AG10803 (cell line): ENCODE results near the gene ATG7.

Source experiments
- DNase-seq: peaks from one replicate; pipeline ENCODE4 v3.0.0; 2010; ENCODE audit warnings: low read depth
- H3K4me3 ChIP-seq: 2 replicates; pipeline ENCODE4 v1.5.1; 2011; ENCODE audit warnings: mild to moderate bottlenecking, low read length, control low read depth
- TF ChIP-seq, protein P1 (sequence below): conservative IDR thresholded peaks from 2 replicates; pipeline ENCODE4 v1.5.1; 2011; ENCODE audit warnings: mild to moderate bottlenecking, low read length, control low read depth, inconsistent platforms

Gene ATG7

DNA sequence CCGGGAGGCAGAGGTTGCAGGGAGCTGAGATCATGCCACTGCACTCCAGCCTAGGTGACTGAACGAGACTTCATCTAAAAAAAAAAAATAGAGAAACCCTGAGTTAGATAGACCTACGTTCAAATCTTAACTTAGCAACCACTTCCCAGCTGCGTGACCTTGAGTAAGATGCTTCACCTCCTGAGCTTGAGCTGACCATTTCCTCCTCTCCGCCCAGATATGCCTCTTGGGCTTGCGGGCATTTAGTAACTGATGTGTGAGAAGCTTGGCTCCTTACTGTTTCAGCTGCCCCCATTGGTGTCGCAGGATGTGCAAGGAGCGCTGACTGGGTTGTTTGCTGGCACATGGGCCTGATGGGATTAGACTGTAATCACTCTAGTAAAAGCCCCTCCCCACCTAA is 26.9 kb upstream of the ATG7 start:
- TF ChIP-seq, protein P1, sequence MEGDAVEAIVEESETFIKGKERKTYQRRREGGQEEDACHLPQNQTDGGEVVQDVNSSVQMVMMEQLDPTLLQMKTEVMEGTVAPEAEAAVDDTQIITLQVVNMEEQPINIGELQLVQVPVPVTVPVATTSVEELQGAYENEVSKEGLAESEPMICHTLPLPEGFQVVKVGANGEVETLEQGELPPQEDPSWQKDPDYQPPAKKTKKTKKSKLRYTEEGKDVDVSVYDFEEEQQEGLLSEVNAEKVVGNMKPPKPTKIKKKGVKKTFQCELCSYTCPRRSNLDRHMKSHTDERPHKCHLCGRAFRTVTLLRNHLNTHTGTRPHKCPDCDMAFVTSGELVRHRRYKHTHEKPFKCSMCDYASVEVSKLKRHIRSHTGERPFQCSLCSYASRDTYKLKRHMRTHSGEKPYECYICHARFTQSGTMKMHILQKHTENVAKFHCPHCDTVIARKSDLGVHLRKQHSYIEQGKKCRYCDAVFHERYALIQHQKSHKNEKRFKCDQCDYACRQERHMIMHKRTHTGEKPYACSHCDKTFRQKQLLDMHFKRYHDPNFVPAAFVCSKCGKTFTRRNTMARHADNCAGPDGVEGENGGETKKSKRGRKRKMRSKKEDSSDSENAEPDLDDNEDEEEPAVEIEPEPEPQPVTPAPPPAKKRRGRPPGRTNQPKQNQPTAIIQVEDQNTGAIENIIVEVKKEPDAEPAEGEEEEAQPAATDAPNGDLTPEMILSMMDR, result no peak
- DNase-seq, result no peak
- H3K4me3 ChIP-seq, result no peak overlapping the region

DNA sequence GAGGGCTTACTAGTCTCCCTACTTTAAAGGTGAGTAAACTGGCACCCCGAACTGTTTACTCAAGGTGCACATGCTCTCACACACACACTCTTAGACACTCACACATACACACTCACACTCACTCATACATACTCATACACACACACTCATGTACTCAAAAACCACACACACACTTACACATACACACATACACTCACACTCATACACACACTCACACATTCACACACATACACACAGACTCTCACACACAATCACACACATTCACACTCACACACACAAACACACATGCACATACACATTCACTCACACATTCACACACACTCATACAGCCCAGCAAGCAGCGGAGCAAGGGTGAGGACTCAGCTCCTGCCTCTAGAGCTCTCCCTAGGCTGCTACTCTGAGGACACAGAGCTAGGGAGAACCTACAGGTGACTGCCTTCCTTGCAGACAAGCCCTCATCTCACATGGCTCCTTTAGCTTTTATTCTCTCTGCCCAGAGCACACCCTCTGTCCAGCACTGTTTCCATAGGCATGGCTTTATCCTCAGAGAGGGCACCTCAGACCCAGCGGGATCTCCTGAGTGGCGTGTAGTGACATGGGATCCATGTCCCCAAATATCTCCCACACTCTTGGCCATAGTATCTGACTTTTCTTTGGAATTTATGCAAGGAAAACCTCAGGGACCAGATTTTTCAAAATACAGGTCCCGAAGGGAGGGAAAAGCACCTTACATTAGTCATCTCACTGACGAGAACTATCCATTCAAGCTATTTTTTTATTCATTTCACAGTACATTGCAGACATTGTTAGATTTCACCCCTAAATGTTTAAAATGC is 26.2 kb upstream of the ATG7 start:
- TF ChIP-seq, protein P1, result no peak
- no peak overlapping the region for H3K4me3 ChIP-seq
- DNase-seq, result no peak

GRCh38 chr3:11246663-11246970 is 25.6 kb upstream of the ATG7 start:
- H3K4me3 ChIP-seq, result no peak overlapping the region
- DNase-seq, result no peak
- TF ChIP-seq, protein P1, result no peak

DNA sequence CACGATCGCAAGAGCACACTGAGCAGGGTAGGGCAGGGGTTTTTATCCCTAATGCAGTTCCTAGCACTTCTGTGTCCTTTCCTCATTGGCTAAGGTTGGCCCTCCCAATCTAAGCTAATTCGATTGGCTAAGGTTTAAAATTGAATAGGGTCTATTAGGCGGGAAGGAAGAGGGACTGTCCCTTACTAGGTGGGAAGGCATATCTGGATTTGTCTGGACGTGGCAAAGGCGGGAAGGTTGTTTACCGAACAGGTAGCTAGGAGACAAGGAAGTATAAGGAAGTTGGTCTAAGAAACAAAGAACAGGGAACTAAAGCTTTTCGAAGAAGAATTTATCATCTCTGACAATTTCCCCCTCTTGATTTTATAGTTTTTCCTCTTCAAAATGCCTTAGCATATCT is 24.8 kb upstream of the ATG7 start:
- TF ChIP-seq, protein P1, result no peak
- DNase-seq, result no peak
- no peak overlapping the region for H3K4me3 ChIP-seq

- no peak overlapping the region for H3K4me3 ChIP-seq
- TF ChIP-seq, protein P1, result no peak
- DNase-seq, result no peak
Observed at GRCh38 chr3:11248596-11248995, 23.6 kb upstream of the ATG7 start.

DNA sequence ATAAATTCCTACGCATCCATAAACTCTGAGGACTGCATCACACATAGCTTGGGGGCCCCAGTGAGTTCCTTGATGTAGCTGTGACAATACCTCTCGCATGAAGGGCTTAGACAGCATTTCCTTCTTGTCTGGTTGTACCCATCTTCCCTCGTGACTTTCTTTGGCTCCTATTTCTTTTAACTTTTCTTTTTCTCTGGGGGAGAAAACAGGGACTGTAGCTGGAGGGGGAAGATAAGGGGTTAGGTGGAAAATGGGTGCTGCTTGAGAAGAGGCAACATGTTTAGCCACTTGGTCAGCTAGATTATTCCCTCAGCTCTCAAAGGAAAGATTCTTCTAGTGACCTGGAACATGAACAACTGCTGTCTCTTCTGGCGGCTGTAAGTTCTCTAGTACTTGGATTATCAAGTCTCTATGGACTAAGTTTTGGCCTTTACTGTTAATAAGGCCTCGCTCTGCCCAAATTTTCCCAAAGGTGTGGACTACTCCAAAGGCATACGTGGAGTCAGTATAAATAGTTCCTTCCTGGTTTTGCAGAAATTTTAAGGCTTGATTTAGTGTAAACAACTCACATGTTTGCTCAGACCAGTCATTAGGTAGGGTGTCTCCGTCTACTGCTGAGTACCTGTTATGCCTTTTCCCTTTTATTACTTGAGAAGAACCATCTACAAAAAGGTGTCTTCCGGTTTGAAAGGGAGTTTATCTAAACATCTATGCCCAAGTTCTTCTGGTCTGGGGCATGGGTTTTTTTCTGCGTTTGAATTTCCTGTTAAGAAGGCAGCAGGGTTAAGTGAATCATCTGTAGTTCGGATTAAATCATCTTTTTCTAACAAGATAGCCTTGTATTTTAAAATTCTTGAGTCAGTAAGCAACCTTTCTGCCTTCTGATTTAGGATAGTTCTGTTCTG is 21.0 kb upstream of the ATG7 start:
- no peak overlapping the region for H3K4me3 ChIP-seq
- TF ChIP-seq, protein P1, result no peak
- no peak for DNase-seq

- TF ChIP-seq, protein P1, result no peak
- no peak overlapping the region for H3K4me3 ChIP-seq
- no peak for DNase-seq
Observed at GRCh38 chr3:11251807-11252176, 20.4 kb upstream of the ATG7 start.
